Keratinocyte (primary cell): ENCODE data around the gene YY1. TPM values are rescaled to one million over a fixed set of nuclear protein-coding genes. Genes with fewer than 3 reads are reported as not detected.

Experiments
- DNase-seq: peaks from one replicate; pipeline ENCODE4 v3.0.0-alpha.2; 2011; ENCODE audit warnings: low read depth, missing footprints, low spot score
- FAIRE-seq: peaks from 2 replicates; lab custom pipeline; 2011; peaks lifted over from hg19 to GRCh38; lab: Jason Lieb, UNC
- H2AFZ ChIP-seq: 2 replicates; pipeline ENCODE4 v1.6.0; 2012; ENCODE audit warnings: low read length, control low read depth, inconsistent platforms; ENCODE audit not compliant: control insufficient read depth
- H3K27ac ChIP-seq: 2 replicates; pipeline ENCODE4 v1.5.1; 2011; ENCODE audit warnings: low read length; ENCODE audit not compliant: control insufficient read depth, insufficient read depth
- H3K27me3 ChIP-seq: 3 replicates; pipeline ENCODE4 v1.6.0; 2011; ENCODE audit warnings: low read length; ENCODE audit not compliant: control insufficient read depth, insufficient read depth; ENCODE audit errors: extremely low read depth
- H3K36me3 ChIP-seq, 2 experiments: 2 replicates in 1 of 2; 3 replicates in 1 of 2; pipeline ENCODE4 v1.5.1; 2011; ENCODE audit warnings: low read length in 2 of 2, mild to moderate bottlenecking in 1 of 2; ENCODE audit not compliant: control insufficient read depth in 2 of 2, insufficient read depth in 2 of 2; ENCODE audit errors: extremely low read depth in 1 of 2
- H3K4me1 ChIP-seq: 3 replicates; pipeline ENCODE4 v1.5.1; 2011; ENCODE audit warnings: low read length; ENCODE audit not compliant: control insufficient read depth, insufficient read depth; ENCODE audit errors: extremely low read depth
- H3K4me2 ChIP-seq: 3 replicates; pipeline ENCODE4 v1.6.0; 2011; ENCODE audit warnings: low read depth, low read length; ENCODE audit not compliant: control insufficient read depth, insufficient read depth; ENCODE audit errors: extremely low read depth
- H3K4me3 ChIP-seq, 3 experiments: fragments of 200-600 bp in 1 of 3; sonication (generic) in 1 of 3; 2 replicates in 2 of 3; 3 replicates in 1 of 3; pipeline ENCODE4 v1.5.1; 2011 to 2016; ENCODE audit warnings: low read length in 3 of 3, mild to moderate bottlenecking in 3 of 3, control low read depth in 2 of 3, inconsistent platforms in 1 of 3, low read depth in 1 of 3, mixed read lengths in 1 of 3, mixed run types in 1 of 3, moderate library complexity in 1 of 3; ENCODE audit not compliant: control insufficient read depth in 2 of 3, insufficient read depth in 2 of 3; ENCODE audit errors: extremely low read depth in 1 of 3
- H3K79me2 ChIP-seq: 2 replicates; pipeline ENCODE4 v1.6.0; 2012; ENCODE audit warnings: low read length; ENCODE audit not compliant: control insufficient read depth, insufficient read depth
- H3K9ac ChIP-seq: 3 replicates; pipeline ENCODE4 v1.6.0; 2011; ENCODE audit warnings: low read length; ENCODE audit not compliant: control insufficient read depth, insufficient read depth; ENCODE audit errors: extremely low read depth
- H3K9me1 ChIP-seq: 3 replicates; pipeline ENCODE4 v1.6.0; 2011; ENCODE audit warnings: low read length; ENCODE audit not compliant: control insufficient read depth, insufficient read depth; ENCODE audit errors: extremely low read depth
- H3K9me3 ChIP-seq: 2 replicates; pipeline ENCODE4 v1.5.1; 2012; ENCODE audit warnings: low read depth, low read length; ENCODE audit not compliant: control insufficient read depth
- H4K20me1 ChIP-seq: 3 replicates; pipeline ENCODE4 v1.6.0; 2011; ENCODE audit warnings: low read length; ENCODE audit not compliant: control insufficient read depth, insufficient read depth; ENCODE audit errors: extremely low read depth
- EZH2 ChIP-seq: IDR thresholded peaks from one replicate; pipeline ENCODE4 v1.6.1; 2012; ENCODE audit warnings: inconsistent platforms, mild to moderate bottlenecking, low read length, moderate library complexity
- dilution Hi-C: fragments of 300-500 bp; cut with MboI; formaldehyde crosslinking; loops from one replicate; pipeline ENCODE4 v1.7.0; 2020; ENCODE audit warnings: low sequenced_read_pairs; ENCODE audit not compliant: extremely low pct_ligation_motif_present
- polyA plus RNA-seq, 5 experiments: library from polyadenylated mRNA; depleted of rRNA in 3 of 5; stranded (reverse) in 3 of 5; stranded (forward) in 1 of 5; unstranded in 1 of 5; fragments of >200 nt; gene quantifications; 1 replicate in 1 of 5; 2 replicates in 3 of 5; 3 replicates in 1 of 5; pipeline versions ENCODE4 v1.2.1 to v1.2.3, GENCODE V29; 2011 to 2012; ENCODE audit warnings: missing spikeins in 2 of 5, low read depth in 1 of 5, low replicate concordance in 1 of 5
- TF ChIP-seq, protein P1 (sequence below), 3 experiments: IDR thresholded peaks in 1 of 3; conservative IDR thresholded peaks in 1 of 3; optimal IDR thresholded peaks in 1 of 3; 2 replicates in 2 of 3; 3 replicates in 1 of 3; pipeline versions ENCODE3 to v1.5.1; 2011; ENCODE audit warnings: low read length in 3 of 3, mild to moderate bottlenecking in 3 of 3, moderate library complexity in 2 of 3, control low read depth in 1 of 3, inconsistent platforms in 1 of 3; ENCODE audit not compliant: insufficient read depth in 2 of 3; ENCODE audit errors: extremely low read depth in 1 of 3

Gene YY1
- polyA plus RNA-seq, 1 donor (not counting 4 experiments of a cell fraction or from before 2014, with no cell fraction given), result 65.6 TPM

GRCh38 chr14:100261621-100262020 is 22.7 kb downstream of the YY1 start:
- no peak for TF ChIP-seq EZH2
- TF ChIP-seq, protein P1, sequence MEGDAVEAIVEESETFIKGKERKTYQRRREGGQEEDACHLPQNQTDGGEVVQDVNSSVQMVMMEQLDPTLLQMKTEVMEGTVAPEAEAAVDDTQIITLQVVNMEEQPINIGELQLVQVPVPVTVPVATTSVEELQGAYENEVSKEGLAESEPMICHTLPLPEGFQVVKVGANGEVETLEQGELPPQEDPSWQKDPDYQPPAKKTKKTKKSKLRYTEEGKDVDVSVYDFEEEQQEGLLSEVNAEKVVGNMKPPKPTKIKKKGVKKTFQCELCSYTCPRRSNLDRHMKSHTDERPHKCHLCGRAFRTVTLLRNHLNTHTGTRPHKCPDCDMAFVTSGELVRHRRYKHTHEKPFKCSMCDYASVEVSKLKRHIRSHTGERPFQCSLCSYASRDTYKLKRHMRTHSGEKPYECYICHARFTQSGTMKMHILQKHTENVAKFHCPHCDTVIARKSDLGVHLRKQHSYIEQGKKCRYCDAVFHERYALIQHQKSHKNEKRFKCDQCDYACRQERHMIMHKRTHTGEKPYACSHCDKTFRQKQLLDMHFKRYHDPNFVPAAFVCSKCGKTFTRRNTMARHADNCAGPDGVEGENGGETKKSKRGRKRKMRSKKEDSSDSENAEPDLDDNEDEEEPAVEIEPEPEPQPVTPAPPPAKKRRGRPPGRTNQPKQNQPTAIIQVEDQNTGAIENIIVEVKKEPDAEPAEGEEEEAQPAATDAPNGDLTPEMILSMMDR (optimal IDR thresholded peaks at IDR 0.05 in 1 of 3, IDR thresholded peaks at IDR 0.05 in 1 of 3, conservative IDR thresholded peaks at IDR 0.05 in 1 of 3; ENCODE audit: extremely low read depth in 1 of 3, insufficient read depth in 2 of 3, low read length in 3 of 3), result no peak
- no peaks in the 10 kb centered on the region for H3K4me1 ChIP-seq
- no peak overlapping the region for H3K27ac ChIP-seq
- peaks cover 2 to 9% of the 10 kb centered on the region in 2 experiments for H3K36me3 ChIP-seq
- peaks cover 30% of the 10 kb centered on the region for H4K20me1 ChIP-seq
- FAIRE-seq, result no peak
- H3K9me1 ChIP-seq, result peaks cover 2% of the 10 kb centered on the region
- no peak overlapping the region for H2AFZ ChIP-seq
- H3K79me2 ChIP-seq, result peaks cover 97% of the 10 kb centered on the region
- DNase-seq, result no peak
- H3K4me3 ChIP-seq, result no peak overlapping the region
- no peaks in the 10 kb centered on the region for H3K9me3 ChIP-seq
- no peak overlapping the region for H3K4me2 ChIP-seq
- dilution Hi-C loops, result no loop called here
- no peaks in the 10 kb centered on the region for H3K27me3 ChIP-seq
- H3K9ac ChIP-seq, result no peak overlapping the region

- TF ChIP-seq EZH2, result no peak
- TF ChIP-seq, protein P1 (optimal IDR thresholded peaks at IDR 0.05 in 1 of 3, IDR thresholded peaks at IDR 0.05 in 1 of 3, conservative IDR thresholded peaks at IDR 0.05 in 1 of 3; ENCODE audit: extremely low read depth in 1 of 3, insufficient read depth in 2 of 3, low read length in 3 of 3), result no peak
- Histone ChIP-seq H3K27ac (no peak overlapping the region), H3K36me3 (peaks cover 2 to 9% of the 10 kb centered on the region in 2 experiments), H3K27me3 (no peaks in the 10 kb centered on the region), H3K4me3 (no peak overlapping the region), H3K9me1 (peaks cover 2% of the 10 kb centered on the region), H3K9me3 (no peaks in the 10 kb centered on the region), H3K4me1 (no peaks in the 10 kb centered on the region), H3K79me2 (peaks cover 95% of the 10 kb centered on the region), H4K20me1 (peaks cover 25% of the 10 kb centered on the region), H2AFZ (no peak overlapping the region), H3K4me2 (no peak overlapping the region), H3K9ac (no peak overlapping the region)
- dilution Hi-C loops, result no loop called here
- no peak for DNase-seq
- no peak for FAIRE-seq
Observed at GRCh38 chr14:100262545-100262944, 23.6 kb downstream of the YY1 start.
